Measurements from ENCODE around the gene OR8G1. TPM values are rescaled to one million over a fixed set of nuclear protein-coding genes. Genes with fewer than 3 reads are reported as not detected.

The OR8G1 gene
- total and polyA plus RNA-seq, 9 of the 15 experiments (the other 6 are each of a cell fraction or from before 2014, with no cell fraction given) = 0.03 to 1.4 (median 0.51) TPM; not detected in 1

- TF ChIP-seq MGA (IDR thresholded peaks at IDR 0.05) (peak; percentile 93), PRDM10 (IDR thresholded peaks at IDR 0.05; ENCODE audit: partially characterized antibody) (no peak), SLC30A9 (CRISPR knock-in tag; IDR thresholded peaks at IDR 0.05) (no peak), MXI1 (IDR thresholded peaks at IDR 0.05; ENCODE audit: low read depth, low read length) (no peak), CHD4 (IDR thresholded peaks at IDR 0.05; ENCODE audit: insufficient read depth, insufficient replicate concordance, low read depth, low read length, poor library complexity, severe bottlenecking) (no peak), COPS2 (conservative IDR thresholded peaks at IDR 0.05) (no peak), POLR2B (IDR thresholded peaks at IDR 0.05; ENCODE audit: low read depth, partially characterized antibody) (no peak)
These were observed 33.6 kb upstream of the OR8G1 start (continued) for GRCh38 chr11:124207102-124207792.

All from K562 (cell line).